IPS-15b (cell line): Measurements from ENCODE around the gene CHCHD3.
"Not testable (repeated sequence)": the region's sequence is repeated elsewhere in the genome, so short reads cannot be mapped to it uniquely, and the experiment has no call there.

ENCODE experiments used
- H3K27me3 ChIP-seq: one replicate; pipeline ENCODE4 v1.6.1; 2013; ENCODE audit warnings: low read length; ENCODE audit not compliant: control insufficient read depth, insufficient read depth
- H3K36me3 ChIP-seq: one replicate; pipeline ENCODE4 v1.6.1; 2013; ENCODE audit warnings: low read length; ENCODE audit not compliant: control insufficient read depth, insufficient read depth
- H3K4me1 ChIP-seq: one replicate; pipeline ENCODE4 v1.6.1; 2013; ENCODE audit warnings: mild to moderate bottlenecking, low read length; ENCODE audit not compliant: control insufficient read depth, insufficient read depth
- H3K4me3 ChIP-seq: one replicate; pipeline ENCODE4 v1.5.1; 2013; ENCODE audit warnings: low read depth, low read length
- H3K9ac ChIP-seq: one replicate; pipeline ENCODE4 v1.6.1; 2013; ENCODE audit warnings: low read depth, mild to moderate bottlenecking, low read length
- H3K9me3 ChIP-seq: one replicate; pipeline ENCODE4 v1.6.1; 2013; ENCODE audit warnings: mild to moderate bottlenecking, low read length; ENCODE audit not compliant: control insufficient read depth, insufficient read depth

CHCHD3 gene

GRCh38 chr7:132993377-132994013 lies 88.4 kb downstream of the CHCHD3 start:
- Histone ChIP-seq H3K9me3 (no peaks in the 10 kb centered on the region), H3K36me3 (no peaks in the 10 kb centered on the region), H3K27me3 (no peaks in the 10 kb centered on the region), H3K4me3 (no peak overlapping the region), H3K9ac (no peak overlapping the region), H3K4me1 (peaks cover 20% of the 10 kb centered on the region)

GRCh38 chr7:132991615-132992587 lies 90.0 kb downstream of the CHCHD3 start:
- Histone ChIP-seq H3K9ac (no peak overlapping the region), H3K27me3 (no peaks in the 10 kb centered on the region), H3K36me3 (no peaks in the 10 kb centered on the region), H3K4me1 (peaks cover 16% of the 10 kb centered on the region), H3K9me3 (no peaks in the 10 kb centered on the region), H3K4me3 (no peak overlapping the region)

GRCh38 chr7:132988117-132988516 lies 93.8 kb downstream of the CHCHD3 start:
- Histone ChIP-seq H3K27me3 (no peaks in the 10 kb centered on the region), H3K4me3 (no peak overlapping the region), H3K9me3 (no peaks in the 10 kb centered on the region), H3K4me1 (peaks cover 3% of the 10 kb centered on the region), H3K36me3 (no peaks in the 10 kb centered on the region), H3K9ac (no peak overlapping the region)

- Histone ChIP-seq H3K4me3 (no peak overlapping the region), H3K36me3 (no peaks in the 10 kb centered on the region), H3K9me3 (no peaks in the 10 kb centered on the region), H3K4me1 (no peaks in the 10 kb centered on the region), H3K9ac (no peak overlapping the region), H3K27me3 (no peaks in the 10 kb centered on the region)
Measured at GRCh38 chr7:132980402-132980801, 101.5 kb downstream of the CHCHD3 start.

GRCh38 chr7:132979524-132979923 lies 102.4 kb downstream of the CHCHD3 start:
- no peaks in the 10 kb centered on the region for H3K36me3 ChIP-seq

GRCh38 chr7:132977234-132977633 lies 104.7 kb downstream of the CHCHD3 start:
- H3K9me3 ChIP-seq, result no peaks in the 10 kb centered on the region
- no peaks in the 10 kb centered on the region for H3K27me3 ChIP-seq
- H3K4me1 ChIP-seq, result no peaks in the 10 kb centered on the region

More at GRCh38 chr7:132979524-132979923, 102.4 kb downstream of the CHCHD3 start:
- no peaks in the 10 kb centered on the region for H3K9me3 ChIP-seq
- no peaks in the 10 kb centered on the region for H3K27me3 ChIP-seq
- no peak overlapping the region for H3K9ac ChIP-seq
- H3K4me1 ChIP-seq, result no peaks in the 10 kb centered on the region
- H3K4me3 ChIP-seq, result no peak overlapping the region

GRCh38 chr7:132972745-132973144 lies 109.1 kb downstream of the CHCHD3 start:
- Histone ChIP-seq H3K4me3 (no peak overlapping the region), H3K36me3 (no peaks in the 10 kb centered on the region), H3K4me1 (peaks cover 2% of the 10 kb centered on the region), H3K9me3 (no peaks in the 10 kb centered on the region), H3K9ac (no peak overlapping the region), H3K27me3 (no peaks in the 10 kb centered on the region)

More at GRCh38 chr7:132977234-132977633, 104.7 kb downstream of the CHCHD3 start:
- Histone ChIP-seq H3K36me3 (no peaks in the 10 kb centered on the region), H3K4me3 (no peak overlapping the region), H3K9ac (no peak overlapping the region)

- Histone ChIP-seq H3K9me3 (no peaks in the 10 kb centered on the region), H3K9ac (no peak overlapping the region), H3K4me1 (peaks cover 2% of the 10 kb centered on the region), H3K36me3 (no peaks in the 10 kb centered on the region), H3K27me3 (no peaks in the 10 kb centered on the region), H3K4me3 (no peak overlapping the region)
Measured at GRCh38 chr7:132970257-132970656, 111.6 kb downstream of the CHCHD3 start.

GRCh38 chr7:132969520-132969919 lies 112.4 kb downstream of the CHCHD3 start:
- Histone ChIP-seq H3K9ac (no peak overlapping the region), H3K9me3 (no peaks in the 10 kb centered on the region), H3K4me1 (peaks cover 2% of the 10 kb centered on the region), H3K27me3 (no peaks in the 10 kb centered on the region), H3K36me3 (no peaks in the 10 kb centered on the region), H3K4me3 (no peak overlapping the region)

GRCh38 chr7:132967470-132967848 lies 114.4 kb downstream of the CHCHD3 start:
- H3K9ac ChIP-seq, result not testable (repeated sequence)

GRCh38 chr7:132966754-132967469 lies 115.0 kb downstream of the CHCHD3 start:
- H3K4me1 ChIP-seq, result peaks cover 2% of the 10 kb centered on the region
- H3K4me3 ChIP-seq, result no peak overlapping the region
- no peaks in the 10 kb centered on the region for H3K27me3 ChIP-seq
- no peaks in the 10 kb centered on the region for H3K9me3 ChIP-seq
- H3K36me3 ChIP-seq, result no peaks in the 10 kb centered on the region
- H3K9ac ChIP-seq, result no peak overlapping the region

More at GRCh38 chr7:132967470-132967848, 114.4 kb downstream of the CHCHD3 start:
- not testable (repeated sequence) for H3K36me3 ChIP-seq, H3K27me3 ChIP-seq, H3K4me1 ChIP-seq, H3K9me3 ChIP-seq, H3K4me3 ChIP-seq
